MCF 10A (cell line): ENCODE results near the gene KLHL4. TPM values are rescaled to one million over a fixed set of nuclear protein-coding genes. Genes with fewer than 3 reads are reported as not detected.
A peak's percentile ranks its signal among the peaks of the same experiment; 100 is the strongest.

ENCODE experiments used
- BruUV-seq: library from RNA; stranded (reverse); fragments of 400-500 nt; replicated peaks from 2 replicates; lab custom pipeline; 2021; lab: Mats Ljungman, UMichigan
- CTCF ChIA-PET: fragments of 300-600 bp; sonication (Branson Sonifier 250); formaldehyde crosslinking; extraction: SDS; loops from one replicate; lab custom pipeline; 2021; ENCODE audit warnings: antibody characterized with exemption, inconsistent platforms; lab: Yijun Ruan, JAX
- POLR2A ChIA-PET: fragments of 300-600, 350-650 bp; sonication (Branson Sonifier 250); formaldehyde crosslinking; extraction: SDS; loops from one replicate; lab custom pipeline; 2020; ENCODE audit warnings: antibody characterized with exemption, inconsistent platforms; lab: Yijun Ruan, JAX
- DNase-seq: peaks from one replicate; pipeline ENCODE4 v3.0.0-alpha.2; 2018; ENCODE audit not compliant: unreplicated experiment
- H3K27ac Mint-ChIP-seq: one replicate; pipeline ENCODE4 v1.8.0; 2022; ENCODE audit warnings: mild to moderate bottlenecking, low read depth, mixed read lengths; ENCODE audit not compliant: unreplicated experiment
- H3K27me3 Mint-ChIP-seq: one replicate; pipeline ENCODE4 v1.8.0; 2022; ENCODE audit warnings: mixed read lengths; ENCODE audit not compliant: insufficient read depth, unreplicated experiment
- H3K36me3 Mint-ChIP-seq: one replicate; pipeline ENCODE4 v1.8.0; 2022; ENCODE audit warnings: mild to moderate bottlenecking, moderate library complexity, mixed read lengths; ENCODE audit not compliant: insufficient read depth, unreplicated experiment
- H3K4me1 Mint-ChIP-seq: one replicate; pipeline ENCODE4 v1.8.0; 2022; ENCODE audit warnings: mixed read lengths; ENCODE audit not compliant: insufficient read depth, unreplicated experiment
- H3K4me3 Mint-ChIP-seq: one replicate; pipeline ENCODE4 v1.8.0; 2022; ENCODE audit warnings: mild to moderate bottlenecking, moderate library complexity, mixed read lengths; ENCODE audit not compliant: unreplicated experiment
- H3K9me3 Mint-ChIP-seq: one replicate; pipeline ENCODE4 v1.8.0; 2022; ENCODE audit warnings: mixed read lengths; ENCODE audit not compliant: unreplicated experiment
- CTCF ChIP-seq: fragments of 200-600 bp; IDR thresholded peaks from one replicate; pipeline ENCODE4 v1.8.0; 2022; ENCODE audit warnings: antibody characterized with exemption, mild to moderate bottlenecking; ENCODE audit not compliant: unreplicated experiment
- intact Hi-C: fragments of 100-400 bp; cut with micrococcal nuclease; formaldehyde crosslinking; loops from 2 replicates; pipeline ENCODE4 v1.14.1; 2022
- total RNA-seq: library from RNA; stranded (reverse); gene quantifications from 2 replicates; pipeline ENCODE4 v1.2.3, GENCODE V29; 2022

The KLHL4 gene
- total RNA-seq, 1 experiment from 2014 or later, result 9.8 TPM

GRCh38 chrX:87489071-87489470 is 28.5 kb upstream of the KLHL4 start:
- Mint-ChIP-seq H3K27me3 (peaks cover 14% of the 10 kb centered on the region), H3K36me3 (no peaks in the 10 kb centered on the region), H3K27ac (no peak overlapping the region), H3K4me3 (no peak overlapping the region), H3K9me3 (no peaks in the 10 kb centered on the region), H3K4me1 (peaks cover 5% of the 10 kb centered on the region)
- no peak for TF ChIP-seq CTCF
- ChIA-PET CTCF (no interaction called here), POLR2A (interaction anchor here (0.7 kb wide), 1 partner anchor 66 kb away, joined by 3 read pairs; no protein-coding TSS in a partner anchor)
- DNase-seq, result peak; percentile 14
- no TSS peak for BruUV-seq
- intact Hi-C loops, result no loop called here

DNA sequence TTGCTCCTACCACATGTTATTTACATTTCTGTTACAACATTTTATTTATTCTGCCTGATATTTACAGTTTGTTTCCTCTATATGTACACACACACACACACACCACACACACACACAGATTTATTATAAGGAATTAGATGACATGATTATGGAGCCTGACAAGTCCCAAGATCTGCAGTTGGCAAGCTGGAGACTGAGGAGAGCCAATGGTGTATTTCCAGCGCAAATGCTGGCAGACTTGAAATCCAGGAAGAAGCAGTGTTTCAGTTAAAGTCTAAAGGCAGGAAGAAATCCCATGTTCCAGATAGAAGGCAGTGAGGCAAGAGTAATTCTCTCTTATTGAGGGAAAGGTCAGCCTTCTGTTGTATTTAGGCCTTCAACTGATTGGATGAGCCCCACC is 1.8 kb upstream of the KLHL4 start:
- Mint-ChIP-seq H3K36me3 (no peaks in the 10 kb centered on the region), H3K9me3 (no peaks in the 10 kb centered on the region)

DNA sequence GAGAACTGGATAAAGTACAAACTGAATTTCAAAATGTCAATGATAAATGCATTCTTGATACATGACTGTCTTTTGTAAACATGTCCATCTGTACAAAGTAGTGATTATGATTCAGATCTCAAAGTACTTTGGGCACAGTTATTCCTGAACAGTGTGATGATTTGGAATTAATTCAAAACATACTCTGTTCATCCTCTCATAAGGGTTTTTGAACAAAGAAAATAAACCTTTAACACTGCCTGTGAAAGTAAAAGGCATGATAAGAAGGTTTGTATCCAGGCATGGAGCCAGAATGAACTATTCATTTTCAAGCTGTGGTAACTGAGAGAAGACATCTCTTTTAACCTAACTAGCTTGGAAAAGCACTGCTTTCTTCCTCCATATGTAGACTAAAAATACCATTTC is 883 bp upstream of the KLHL4 start:
- Mint-ChIP-seq H3K4me1 (peaks cover 10% of the 10 kb centered on the region), H3K9me3 (no peaks in the 10 kb centered on the region), H3K4me3 (peak overlapping the region; percentile 78), H3K27ac (no peak overlapping the region), H3K27me3 (peaks cover 8% of the 10 kb centered on the region), H3K36me3 (no peaks in the 10 kb centered on the region)
- peak; percentile 56 for DNase-seq
- no peak for TF ChIP-seq CTCF
- CTCF ChIA-PET, result no interaction called here
- POLR2A ChIA-PET, result interaction anchor here (0.9 kb wide), 1 partner anchor 174 kb away, joined by 3 read pairs; no protein-coding TSS in a partner anchor
- BruUV-seq, result no TSS peak
- intact Hi-C loops, result loop anchor here (1.0 kb wide), 2 partner anchors 56 to 148 kb away; no protein-coding TSS in a partner anchor

More for the DNA sequence above, 1.8 kb upstream of the KLHL4 start:
- DNase-seq, result no peak
- intact Hi-C loops, result loop anchor here (1.0 kb wide), 1 partner anchor 148 kb away; no protein-coding TSS in a partner anchor
- ChIA-PET CTCF (interaction anchor here (0.7 kb wide), 1 partner anchor 1796 kb away, joined by 5 read pairs; no protein-coding TSS in a partner anchor), POLR2A (no interaction called here)
- Mint-ChIP-seq H3K4me1 (peaks cover 10% of the 10 kb centered on the region), H3K4me3 (no peak overlapping the region), H3K27me3 (no peaks in the 10 kb centered on the region), H3K27ac (peak overlapping the region; percentile 20)
- no TSS peak for BruUV-seq
- no peak for TF ChIP-seq CTCF

DNA sequence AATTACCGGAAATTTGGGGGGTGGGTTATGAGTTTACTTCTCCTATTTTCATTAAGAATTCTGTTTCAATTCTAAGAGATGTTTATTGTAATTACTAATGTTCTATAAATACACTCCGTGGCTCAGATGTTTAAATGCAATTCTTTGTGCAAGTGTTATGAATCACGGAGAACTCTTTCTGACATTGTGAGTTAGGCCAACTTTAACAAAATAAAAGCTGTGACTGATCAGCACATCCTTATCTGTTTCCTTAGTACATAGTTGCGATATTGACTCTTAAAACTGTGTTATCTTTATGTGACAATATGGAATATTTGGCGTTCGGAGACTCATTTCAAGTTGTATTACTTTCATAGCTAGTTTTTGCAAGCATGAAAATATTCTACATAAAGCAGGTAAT is 902 bp downstream of the KLHL4 start:
- Mint-ChIP-seq H3K9me3 (no peaks in the 10 kb centered on the region), H3K27me3 (peaks cover 15% of the 10 kb centered on the region), H3K4me3 (peak overlapping the region; percentile 78), H3K4me1 (peaks cover 10% of the 10 kb centered on the region), H3K36me3 (no peaks in the 10 kb centered on the region), H3K27ac (peak overlapping the region; percentile 74)
- ChIA-PET POLR2A (interaction anchor here (1.3 to 1.4 kb wide), 2 partner anchors 8 to 109 kb away, joined by 4 to 7 read pairs; no protein-coding TSS in a partner anchor), CTCF (no interaction called here)
- DNase-seq, result peak; percentile 18
- BruUV-seq, result no TSS peak
- no peak for TF ChIP-seq CTCF
- intact Hi-C loops, result no loop called here
